HG03097 (cell line): ENCODE measurements around the gene RRAS.
"Not testable (repeated sequence)": the region's sequence is repeated elsewhere in the genome, so short reads cannot be mapped to it uniquely, and the experiment has no call there.

Experiments used
- ATAC-seq: cut with Tn5 transposase; IDR thresholded peaks from one replicate; pipeline ENCODE4 v1.9.1; 2021; ENCODE audit not compliant: unreplicated experiment, low FRiP score

RRAS gene

GRCh38 chr19:49633273-49633672 lies 6.7 kb downstream of the RRAS start:
- ATAC-seq: not testable (repeated sequence)

DNA sequence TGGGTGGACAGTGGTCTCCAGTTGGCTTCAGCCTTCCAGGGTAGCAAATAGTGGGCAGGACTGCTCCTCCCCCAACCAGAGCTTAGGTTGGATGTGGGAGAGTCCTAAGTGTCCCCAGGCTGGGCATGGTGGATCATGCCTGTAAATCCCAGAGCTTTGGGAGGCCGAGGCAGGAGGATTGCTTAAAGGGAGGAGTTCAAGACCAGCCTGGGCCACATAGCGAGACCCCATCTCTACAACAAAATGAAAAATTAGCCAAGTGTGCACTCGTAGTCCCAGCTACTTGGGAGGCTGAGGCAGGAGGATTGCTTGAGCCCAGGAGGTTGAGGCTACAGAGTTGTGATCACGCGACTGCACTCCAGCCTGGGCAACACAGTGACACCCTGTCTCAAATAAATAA lies 7.4 kb downstream of the RRAS start:
- no peak for ATAC-seq

- ATAC-seq: no peak
Measured at GRCh38 chr19:49631610-49632192, 8.2 kb downstream of the RRAS start.

DNA sequence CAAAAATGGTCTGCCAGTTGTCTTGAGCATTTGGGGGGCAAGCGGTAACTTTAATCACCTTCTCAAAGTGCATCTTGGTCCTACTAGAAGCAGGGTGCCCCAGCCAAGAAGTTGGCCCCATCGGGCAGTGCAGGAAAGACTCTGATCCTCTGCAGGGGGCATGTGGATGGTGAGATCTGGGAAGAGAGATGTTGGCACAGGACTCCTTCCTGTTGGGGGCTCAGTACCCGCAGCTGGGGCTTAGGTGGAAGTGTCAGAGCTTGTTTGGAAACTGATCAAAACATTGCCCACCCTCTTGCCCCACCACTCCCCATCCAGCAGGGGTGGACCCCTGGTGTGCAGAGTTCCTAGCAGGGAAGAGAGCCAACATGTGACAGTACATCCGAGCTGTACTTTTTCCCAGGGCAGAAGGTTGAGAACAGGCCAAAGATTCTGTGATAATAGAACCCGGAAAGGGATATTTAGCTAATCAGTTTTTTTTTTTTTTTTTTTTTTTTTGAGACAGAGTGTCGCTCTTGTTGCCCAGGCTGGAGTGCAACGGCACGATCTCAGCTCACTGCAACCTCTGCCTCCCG lies 8.8 kb downstream of the RRAS start:
- no peak for ATAC-seq

DNA sequence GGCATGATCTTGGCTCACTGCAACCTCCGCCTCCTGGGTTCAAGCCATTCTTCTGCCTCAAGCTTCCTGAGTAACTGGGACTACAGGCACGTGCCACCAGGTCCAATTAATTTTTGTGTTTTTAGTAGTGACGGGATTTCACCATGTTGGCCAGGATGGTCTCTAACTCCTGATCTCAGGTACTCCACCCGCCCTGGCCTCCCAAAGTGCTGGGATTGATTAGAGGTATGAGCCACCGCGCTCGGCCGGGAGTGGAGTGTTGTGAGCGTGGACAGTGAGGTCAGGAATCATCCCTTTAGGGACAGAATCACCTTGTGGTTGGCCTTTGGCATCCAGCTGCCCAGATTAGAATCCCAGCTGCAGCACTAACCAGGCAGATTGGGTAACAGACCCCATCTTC lies 10.3 kb downstream of the RRAS start:
- ATAC-seq: no peak

DNA sequence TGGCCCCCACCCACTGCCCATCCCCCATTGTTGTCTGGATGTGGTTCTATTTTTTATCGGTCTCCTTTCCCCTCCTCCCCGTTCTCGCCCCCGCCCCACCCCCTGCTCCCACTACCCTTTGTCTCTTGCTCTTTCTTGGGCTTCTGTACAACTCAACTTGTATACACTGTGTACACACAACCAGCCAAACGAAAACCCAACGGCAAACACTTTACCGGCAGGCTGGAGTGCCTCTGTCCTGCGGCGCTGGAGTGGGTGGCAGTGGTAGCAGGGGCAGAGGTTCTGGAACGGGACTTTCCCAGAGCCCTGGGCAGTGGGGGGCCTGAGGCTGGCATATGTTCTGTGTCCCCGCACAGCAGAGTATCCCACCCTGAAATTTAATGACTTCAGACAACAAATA lies 13.7 kb downstream of the RRAS start:
- ATAC-seq: no peak

- ATAC-seq: no peak
Measured at GRCh38 chr19:49624967-49625910, 14.7 kb downstream of the RRAS start.

GRCh38 chr19:49617860-49618259 lies 22.1 kb downstream of the RRAS start:
- not testable (repeated sequence) for ATAC-seq

GRCh38 chr19:49616945-49617344 lies 23.0 kb downstream of the RRAS start:
- no peak for ATAC-seq

DNA sequence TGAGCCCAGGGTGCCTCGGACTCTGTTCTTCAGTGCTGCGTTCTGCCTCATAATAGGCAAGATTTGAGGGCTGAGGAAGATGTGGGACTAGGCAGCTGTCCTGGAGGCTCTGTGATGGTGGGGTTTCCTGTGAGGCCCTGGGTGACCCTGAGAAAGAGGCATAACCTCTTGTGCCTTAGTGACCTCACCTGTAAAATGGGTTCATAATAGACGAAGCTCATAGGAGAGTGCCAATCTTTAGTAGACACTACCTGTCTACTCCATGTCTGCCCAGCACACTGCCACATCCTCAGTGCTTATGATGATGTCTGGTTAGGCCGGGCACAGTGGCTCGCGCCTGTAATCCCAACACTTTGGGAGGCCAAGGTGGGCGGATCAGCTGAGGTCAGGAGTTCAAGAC lies 23.4 kb downstream of the RRAS start:
- no peak for ATAC-seq

GRCh38 chr19:49615861-49616260 lies 24.1 kb downstream of the RRAS start:
- ATAC-seq: no peak

DNA sequence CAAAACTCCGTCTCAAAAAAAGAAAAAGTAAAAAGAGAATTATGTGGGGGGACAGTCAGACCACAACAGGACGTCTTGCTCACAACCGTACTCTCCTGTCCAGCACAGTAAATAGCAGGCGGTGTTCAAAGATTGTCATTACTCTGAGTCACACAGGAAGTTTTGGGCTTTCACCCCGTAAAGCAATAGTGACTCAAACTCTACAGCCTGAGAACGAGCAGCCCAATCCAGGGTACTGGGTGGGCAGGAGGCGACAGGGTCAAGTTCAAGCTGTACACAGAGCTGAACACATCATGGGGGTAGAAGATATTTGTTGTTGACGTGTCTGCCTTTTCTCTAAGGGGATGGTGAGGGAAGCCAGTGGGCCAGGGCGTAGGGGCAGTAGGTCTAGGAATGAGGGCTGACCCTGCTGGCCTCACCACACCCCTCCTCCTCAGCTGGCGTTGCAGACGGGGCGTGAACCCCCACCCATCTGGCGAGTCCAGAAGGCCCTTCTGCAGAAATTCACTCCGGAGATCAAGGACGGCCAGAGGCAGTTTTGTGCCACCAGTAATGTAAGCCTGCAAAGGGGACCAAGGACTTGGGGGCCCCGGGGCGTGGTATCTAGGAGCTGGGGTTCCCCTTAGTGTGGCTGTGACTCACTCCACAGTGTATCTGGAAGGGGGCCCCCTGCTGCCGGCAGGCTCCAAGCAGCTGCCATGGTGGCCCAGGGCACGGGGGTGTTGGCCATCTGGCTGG lies 25.7 kb downstream of the RRAS start:
- ATAC-seq: no peak

- ATAC-seq: no peak
Measured at GRCh38 chr19:49613374-49613773, 26.6 kb downstream of the RRAS start.

DNA sequence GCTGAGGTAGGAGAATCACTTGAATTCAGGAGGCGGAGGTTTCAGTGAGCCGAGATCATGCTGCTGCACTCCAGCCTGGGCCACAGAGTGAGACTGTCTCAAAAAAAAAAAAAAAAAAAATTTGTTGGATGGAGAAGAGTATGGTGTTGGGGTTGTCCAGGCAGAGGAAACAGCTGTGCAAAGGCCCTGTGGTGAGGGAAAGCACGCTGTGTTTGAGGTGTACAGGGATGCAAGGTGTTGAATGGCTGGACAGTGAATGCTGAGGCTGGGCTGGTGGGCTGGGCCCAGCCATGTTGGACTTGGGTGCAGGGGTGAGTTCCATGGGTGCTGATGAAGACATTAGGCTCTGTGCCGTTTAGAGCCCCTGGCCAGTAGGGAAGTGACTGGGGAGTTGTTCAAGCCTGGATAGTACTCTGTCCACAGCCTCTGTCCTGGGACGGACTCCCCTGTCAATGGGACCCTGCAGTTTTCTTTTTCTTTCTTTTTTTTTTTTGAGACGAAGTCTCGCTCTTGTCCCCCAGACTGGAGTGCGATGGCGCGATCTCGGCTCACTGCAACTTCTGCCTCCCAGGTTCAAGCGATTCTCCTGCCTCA lies 30.3 kb downstream of the RRAS start:
- ATAC-seq: no peak

- ATAC-seq: no peak
Measured at GRCh38 chr19:49605605-49606004, 34.3 kb downstream of the RRAS start.

DNA sequence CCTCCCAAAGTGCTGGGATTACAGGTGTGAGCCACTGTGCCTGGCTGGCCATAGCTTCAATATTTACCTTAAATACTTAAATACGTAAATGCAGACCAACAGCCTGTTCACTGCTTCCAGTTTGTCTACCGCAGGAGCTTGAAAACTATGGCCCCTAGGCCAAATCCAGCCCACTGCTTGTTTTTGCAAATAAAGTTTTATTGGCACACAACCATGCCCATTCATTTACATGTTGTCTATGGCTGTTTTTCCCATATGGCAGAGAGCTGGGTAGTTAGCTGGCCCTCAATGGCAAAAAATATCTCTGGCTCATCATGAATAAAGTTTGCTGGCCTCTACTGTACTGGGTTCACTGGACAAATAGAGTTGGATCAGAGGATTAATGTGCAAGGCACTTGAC lies 37.1 kb downstream of the RRAS start:
- no peak for ATAC-seq

DNA sequence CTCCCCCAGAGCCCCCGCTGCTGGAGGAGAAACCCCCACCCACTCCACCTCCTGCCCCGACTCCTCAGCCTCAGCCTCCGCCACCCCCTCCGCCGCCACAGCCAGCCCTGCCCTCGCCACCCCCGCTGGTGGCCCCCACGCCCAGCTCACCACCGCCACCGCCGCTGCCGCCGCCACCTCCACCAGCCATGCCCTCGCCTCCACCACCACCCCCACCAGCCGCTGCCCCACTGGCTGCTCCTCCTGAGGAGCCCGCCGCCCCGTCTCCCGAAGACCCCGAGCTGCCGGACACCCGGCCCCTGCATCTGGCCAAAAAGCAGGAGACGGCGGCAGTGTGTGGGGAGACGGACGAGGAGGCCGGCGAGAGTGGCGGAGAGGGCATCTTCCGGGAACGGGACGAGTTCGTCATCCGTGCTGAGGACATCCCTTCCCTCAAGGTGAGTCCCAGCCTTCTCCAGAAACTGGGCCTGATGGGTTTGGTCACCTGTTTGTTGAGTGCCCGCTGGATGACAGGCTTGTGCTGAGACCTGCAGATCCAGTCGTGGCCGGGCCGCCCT lies 38.4 kb downstream of the RRAS start:
- no peak for ATAC-seq

DNA sequence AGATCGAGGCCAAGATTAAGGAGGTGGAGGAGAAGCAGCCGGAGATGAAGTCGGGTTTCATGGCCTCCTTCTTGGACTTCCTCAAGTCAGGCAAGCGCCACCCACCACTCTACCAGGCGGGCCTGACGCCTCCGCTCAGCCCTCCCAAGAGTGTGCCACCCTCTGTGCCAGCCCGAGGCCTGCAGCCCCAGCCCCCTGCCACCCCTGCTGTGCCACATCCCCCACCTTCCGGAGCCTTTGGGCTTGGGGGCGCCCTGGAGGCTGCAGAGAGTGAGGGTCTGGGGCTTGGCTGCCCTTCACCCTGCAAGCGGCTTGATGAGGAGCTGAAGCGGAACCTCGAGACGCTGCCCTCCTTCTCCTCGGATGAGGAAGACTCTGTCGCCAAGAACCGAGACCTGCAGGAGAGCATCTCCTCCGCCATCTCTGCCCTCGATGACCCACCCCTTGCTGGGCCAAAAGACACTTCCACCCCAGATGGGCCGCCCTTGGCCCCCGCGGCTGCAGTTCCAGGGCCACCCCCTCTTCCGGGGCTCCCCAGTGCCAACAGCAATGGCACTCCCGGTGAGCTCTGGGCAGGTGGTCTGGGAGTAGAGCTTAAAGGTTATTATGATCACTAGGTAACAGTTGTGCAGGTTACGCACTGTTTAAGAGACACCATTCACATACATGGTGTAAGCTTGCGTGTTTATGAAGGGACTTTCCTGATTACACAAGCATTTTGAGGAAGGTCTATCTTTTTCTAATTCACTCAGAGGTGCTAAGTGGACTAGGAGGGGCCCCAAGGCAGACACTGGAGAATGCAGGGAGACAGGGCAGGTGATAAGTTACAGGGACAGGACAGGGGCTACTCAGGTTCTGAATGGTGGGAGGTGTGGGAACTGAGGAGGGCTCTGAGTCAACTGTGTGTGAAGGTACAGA lies 40.3 kb downstream of the RRAS start:
- no peak for ATAC-seq

- ATAC-seq: no peak
Measured at GRCh38 chr19:49597703-49597974, 42.3 kb downstream of the RRAS start.
